WERI-Rb-1 (cell line): Measurements from ENCODE around the gene CMTM5.

Experiments used
- DNase-seq: peaks from one replicate; pipeline ENCODE4 v3.0.0-alpha.2; 2020
- H3K27ac ChIP-seq: fragments of 250-450 bp; sonication (Bioruptor Pico); 2 replicates; pipeline ENCODE4 v1.5.1; 2020; ENCODE audit warnings: mild to moderate bottlenecking, moderate library complexity
- H3K27me3 ChIP-seq: fragments of 250-450 bp; sonication (Bioruptor Pico); 2 replicates; pipeline ENCODE4 v1.5.1; 2021; ENCODE audit warnings: mild to moderate bottlenecking, low read depth, moderate library complexity; ENCODE audit not compliant: insufficient read depth, severe bottlenecking
- H3K36me3 ChIP-seq: fragments of 250-450 bp; sonication (Bioruptor Pico); 2 replicates; pipeline ENCODE4 v1.5.1; 2020; ENCODE audit warnings: mild to moderate bottlenecking, moderate library complexity
- H3K4me3 ChIP-seq: 2 replicates; pipeline ENCODE4 v1.5.1; 2011; ENCODE audit warnings: low read depth, mild to moderate bottlenecking, control low read depth, low read length
- H3K9me3 ChIP-seq: fragments of 250-450 bp; sonication (Bioruptor Pico); 2 replicates; pipeline ENCODE4 v1.5.1; 2021; ENCODE audit warnings: mild to moderate bottlenecking, moderate library complexity; ENCODE audit not compliant: severe bottlenecking
- CTCF ChIP-seq: IDR thresholded peaks from 2 replicates; pipeline ENCODE4 v1.5.1; 2011; ENCODE audit warnings: low read depth, mild to moderate bottlenecking, control low read depth, inconsistent platforms, low read length

Gene CMTM5

GRCh38 chr14:23381871-23382270 lies 5.0 kb downstream of the CMTM5 start:
- Histone ChIP-seq H3K9me3 (no peaks in the 10 kb centered on the region), H3K36me3 (no peaks in the 10 kb centered on the region), H3K27ac (no peak overlapping the region), H3K27me3 (no peaks in the 10 kb centered on the region), H3K4me3 (no peak overlapping the region)
- TF ChIP-seq CTCF: no peak
- no peak for DNase-seq

GRCh38 chr14:23382276-23382675 lies 5.4 kb downstream of the CMTM5 start:
- no peaks in the 10 kb centered on the region for H3K27me3 ChIP-seq
- no peak for TF ChIP-seq CTCF

GRCh38 chr14:23382731-23383440 lies 6.0 kb downstream of the CMTM5 start:
- H3K27me3 ChIP-seq: no peaks in the 10 kb centered on the region
- no peak overlapping the region for H3K4me3 ChIP-seq
- DNase-seq: no peak
- no peaks in the 10 kb centered on the region for H3K9me3 ChIP-seq
- H3K36me3 ChIP-seq: no peaks in the 10 kb centered on the region
- TF ChIP-seq CTCF: no peak
- H3K27ac ChIP-seq: no peak overlapping the region

More at GRCh38 chr14:23382276-23382675, 5.4 kb downstream of the CMTM5 start:
- H3K36me3 ChIP-seq: no peaks in the 10 kb centered on the region
- H3K27ac ChIP-seq: no peak overlapping the region
- no peak overlapping the region for H3K4me3 ChIP-seq
- no peaks in the 10 kb centered on the region for H3K9me3 ChIP-seq
- no peak for DNase-seq

GRCh38 chr14:23384364-23385080 lies 7.7 kb downstream of the CMTM5 start:
- no peaks in the 10 kb centered on the region for H3K9me3 ChIP-seq
- no peak for DNase-seq
- H3K27me3 ChIP-seq: no peaks in the 10 kb centered on the region
- TF ChIP-seq CTCF: no peak
- H3K36me3 ChIP-seq: no peaks in the 10 kb centered on the region
- no peak overlapping the region for H3K4me3 ChIP-seq
- H3K27ac ChIP-seq: no peak overlapping the region

- no peak for DNase-seq
- no peak for TF ChIP-seq CTCF
- Histone ChIP-seq H3K9me3 (no peaks in the 10 kb centered on the region), H3K27ac (no peak overlapping the region), H3K4me3 (no peak overlapping the region), H3K27me3 (no peaks in the 10 kb centered on the region), H3K36me3 (no peaks in the 10 kb centered on the region)
Observed at GRCh38 chr14:23385244-23385641, 8.4 kb downstream of the CMTM5 start.
